Mammary epithelial cell (primary cell): ENCODE measurements around the gene SYTL3.

ENCODE experiments used
- CTCF ChIP-seq, 2 donors: IDR thresholded peaks in 1 of 2; conservative IDR thresholded peaks in 1 of 2; 2 replicates each; pipeline ENCODE4 v1.5.1; 2011 to 2012; ENCODE audit warnings: inconsistent platforms in 2 of 2, low read length in 2 of 2, mild to moderate bottlenecking in 2 of 2, control low read depth in 1 of 2, low read depth in 1 of 2; ENCODE audit not compliant: insufficient read depth in 1 of 2; ENCODE audit errors: extremely low read depth in 1 of 2
- EZH2 ChIP-seq: IDR thresholded peaks from 2 replicates; pipeline ENCODE4 v1.6.1; 2012; ENCODE audit warnings: low read length, inconsistent platforms, borderline replicate concordance

GRCh38 chr6:158725704-158726103 lies 75.8 kb downstream of the SYTL3 start:
- TF ChIP-seq EZH2: no peak
- TF ChIP-seq CTCF (conservative IDR thresholded peaks at IDR 0.05 in 1 of 2, IDR thresholded peaks at IDR 0.05 in 1 of 2; ENCODE audit: extremely low read depth in 1 of 2, insufficient read depth in 1 of 2, low read depth in 1 of 2, low read length in 2 of 2): no peak
